B cell (primary cell): ENCODE measurements around the gene THSD4. TPM values are rescaled to one million over a fixed set of nuclear protein-coding genes. Genes with fewer than 3 reads are reported as not detected.

Experiments used
- ATAC-seq: fragments of 200-7000 bp; cut with Tn5 transposase; one replicate; pipeline ENCODE4 v1.10.0; 2021; ENCODE audit warnings: low read depth, mild to moderate bottlenecking, moderate number of reproducible peaks, moderate library complexity
- CTCF ChIA-PET: fragments of 350-600 bp; sonication (Branson Sonifier 250); formaldehyde crosslinking; loops from one replicate; lab custom pipeline; 2021; ENCODE audit warnings: antibody characterized with exemption, inconsistent platforms; lab: Charles Lee
- POLR2A ChIA-PET: fragments of 350-600 bp; sonication (Branson Sonifier 250); formaldehyde crosslinking; loops from one replicate; lab custom pipeline; 2021; ENCODE audit warnings: antibody characterized with exemption; lab: Charles Lee
- DNase-seq: peaks from one replicate; pipeline ENCODE4 v3.0.0; 2013
- H2AFZ ChIP-seq: 2 replicates; pipeline ENCODE4 v1.6.1; 2012; ENCODE audit warnings: mild to moderate bottlenecking, low read depth, low read length; ENCODE audit not compliant: insufficient read depth, poor library complexity, severe bottlenecking
- H3K27ac ChIP-seq, 2 donors: 1 replicate in 1 of 2; 2 replicates in 1 of 2; pipeline ENCODE4 v1.5.1; 2012 to 2013; ENCODE audit warnings: low read length in 2 of 2, mild to moderate bottlenecking in 2 of 2, moderate library complexity in 1 of 2
- H3K27me3 ChIP-seq, 4 experiments: fragments of 200-600 bp in 1 of 4; sonication (generic) in 1 of 4; replicated peaks in 1 of 4; 1 replicate in 2 of 4; 2 replicates in 2 of 4; pipeline versions ENCODE4 v1.6.1 to v1.7.0; 2013 to 2016; ENCODE audit warnings: low read length in 3 of 4, mild to moderate bottlenecking in 2 of 4, mixed read lengths in 1 of 4, moderate library complexity in 1 of 4; ENCODE audit not compliant: insufficient read depth in 4 of 4, control insufficient read depth in 3 of 4; ENCODE audit errors: control extremely low read depth in 1 of 4
- H3K36me3 ChIP-seq, 2 experiments: replicated peaks in 1 of 2; 1 replicate in 1 of 2; 2 replicates in 1 of 2; pipeline versions ENCODE4 v1.6.1 to v1.7.1; 2013; ENCODE audit warnings: low read length in 1 of 2; ENCODE audit not compliant: insufficient read depth in 2 of 2, control insufficient read depth in 1 of 2; ENCODE audit errors: control extremely low read depth in 1 of 2, extremely low read depth in 1 of 2
- H3K4me1 ChIP-seq, 2 donors: fragments of 200-600 bp in 1 of 2; sonication (generic) in 1 of 2; 1 replicate in 1 of 2; 2 replicates in 1 of 2; pipeline versions ENCODE4 v1.5.1 to v1.6.1; 2013 to 2017; ENCODE audit warnings: low read length in 2 of 2; ENCODE audit not compliant: control insufficient read depth in 2 of 2, insufficient read depth in 2 of 2
- H3K4me2 ChIP-seq: replicated peaks from 2 replicates; pipeline ENCODE3; 2012; ENCODE audit warnings: mild to moderate bottlenecking, low read depth, low read length; ENCODE audit not compliant: poor library complexity, severe bottlenecking
- H3K4me3 ChIP-seq, 5 experiments: fragments of 200-600 bp in 1 of 5; sonication (generic) in 1 of 5; 1 replicate in 3 of 5; 2 replicates in 2 of 5; pipeline versions ENCODE4 v1.5.1 to v1.7.0; 2011 to 2016; ENCODE audit warnings: low read length in 4 of 5, mild to moderate bottlenecking in 4 of 5, low read depth in 2 of 5, control low read depth in 1 of 5, moderate library complexity in 1 of 5; ENCODE audit not compliant: insufficient read depth in 1 of 5; ENCODE audit errors: control extremely low read depth in 1 of 5, extremely low read depth in 1 of 5
- H3K79me2 ChIP-seq: fragments of 200-600 bp; sonication (generic); one replicate; pipeline ENCODE4 v1.6.0; 2016; ENCODE audit warnings: low read length; ENCODE audit not compliant: control insufficient read depth, insufficient read depth
- H3K9ac ChIP-seq: fragments of 200-600 bp; sonication (generic); 2 replicates; pipeline ENCODE4 v1.6.1; 2017; ENCODE audit warnings: mild to moderate bottlenecking, low read length, moderate library complexity
- H3K9me3 ChIP-seq, 3 donors: one replicate each; pipeline versions ENCODE4 v1.6.1 to v1.7.1; 2013; ENCODE audit warnings: low read length in 2 of 3; ENCODE audit not compliant: control insufficient read depth in 2 of 3, insufficient read depth in 1 of 3; ENCODE audit errors: control extremely low read depth in 1 of 3
- H4K20me1 ChIP-seq: 2 replicates; pipeline ENCODE4 v1.6.0; 2012; ENCODE audit warnings: mild to moderate bottlenecking, low read length; ENCODE audit not compliant: insufficient read depth, control insufficient read depth, poor library complexity, severe bottlenecking
- H3K27ac Mint-ChIP-seq: one replicate; pipeline ENCODE4 v1.8.0; 2021; ENCODE audit warnings: mixed read lengths
- H3K27me3 Mint-ChIP-seq: one replicate; pipeline ENCODE4 v1.8.0; 2021; ENCODE audit warnings: mixed read lengths
- H3K4me1 Mint-ChIP-seq: one replicate; pipeline ENCODE4 v1.8.0; 2021; ENCODE audit warnings: mixed read lengths
- H3K4me3 Mint-ChIP-seq: one replicate; pipeline ENCODE4 v1.8.0; 2021; ENCODE audit warnings: mixed read lengths
- H3K9me3 Mint-ChIP-seq: one replicate; pipeline ENCODE4 v1.8.0; 2022; ENCODE audit warnings: mixed read lengths; ENCODE audit not compliant: insufficient read depth
- EZH2 ChIP-seq: IDR thresholded peaks from 2 replicates; pipeline ENCODE4 v1.6.1; 2012; ENCODE audit warnings: borderline replicate concordance, low read depth, mild to moderate bottlenecking, moderate library complexity, low read length; ENCODE audit not compliant: insufficient read depth, poor library complexity, severe bottlenecking
- WGBS: methylation state at CpG from one replicate; pipeline ENCODE4 v1.1.5; 2013; ENCODE audit warnings: missing lambda C conversion rate; ENCODE audit not compliant: insufficient coverage; 5-methylcytosine and 5-hydroxymethylcytosine counted together
- intact Hi-C: fragments of 100-400 bp; cut with micrococcal nuclease; formaldehyde crosslinking; loops from one replicate; pipeline ENCODE4 v1.10.0; 2022
- polyA plus RNA-seq: library from polyadenylated mRNA; depleted of rRNA; stranded (reverse); fragments of >200 nt; gene quantifications from 2 replicates; pipeline ENCODE4 v1.2.3, GENCODE V29; 2012
- total RNA-seq, 2 donors: library from RNA; stranded (reverse); fragments of 120-200 nt in 1 of 2; gene quantifications; 1 replicate in 1 of 2; 2 replicates in 1 of 2; pipeline versions ENCODE4 v1.2.3 to v1.2.4, GENCODE V29; 2013 to 2022
- TF ChIP-seq, protein P1 (sequence below): fragments of 200-600 bp; IDR thresholded peaks from one replicate; pipeline ENCODE4 v1.8.0; 2022; ENCODE audit warnings: antibody characterized with exemption, mild to moderate bottlenecking

Gene THSD4
- total and polyA plus RNA-seq, 2 donors (not counting 1 experiment from before 2014, with no cell fraction given) = not detected

DNA sequence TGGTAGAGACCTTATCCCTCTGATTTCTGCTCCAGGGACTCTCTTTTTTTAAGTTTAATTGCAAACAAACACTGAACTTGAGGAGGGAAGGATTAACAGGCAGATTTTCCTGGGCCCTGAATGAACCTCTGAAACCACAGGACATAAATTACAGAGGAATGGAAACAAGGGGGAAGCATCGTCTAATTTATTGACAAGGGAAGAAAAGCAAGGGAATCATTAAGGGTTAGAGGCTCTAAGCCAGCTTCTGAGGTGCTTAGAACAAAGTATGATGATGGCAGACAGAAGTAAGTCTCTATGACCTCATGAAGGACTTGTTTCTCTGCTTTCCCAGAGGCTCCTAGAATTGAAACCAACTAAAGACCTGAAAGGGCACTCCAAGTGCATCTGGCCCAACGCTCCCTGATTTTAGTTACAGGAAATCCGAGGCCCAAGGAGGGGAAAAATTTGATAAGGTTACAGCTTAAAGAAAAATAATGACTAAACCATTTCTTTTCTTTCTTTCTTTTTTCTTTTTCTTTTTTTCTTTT is 450.4 kb downstream of the THSD4 start:
- Histone ChIP-seq H3K27ac (no peak overlapping the region), H2AFZ (no peak overlapping the region), H3K36me3 (no peaks in the 10 kb centered on the region), H3K79me2 (no peaks in the 10 kb centered on the region), H4K20me1 (no peaks in the 10 kb centered on the region), H3K27me3 (peaks cover 0 to 2% (median 0%) of the 10 kb centered on the region in 4 experiments), H3K4me1 (no peaks in the 10 kb centered on the region), H3K4me3 (no peak overlapping the region), H3K9me3 (peaks cover 0 to 2% (median 0%) of the 10 kb centered on the region in 3 donors), H3K9ac (no peak overlapping the region), H3K4me2 (no peak overlapping the region)
- ChIA-PET CTCF (interaction anchor here (0.7 kb wide), 1 partner anchor 24 kb away, joined by 3 read pairs; no protein-coding TSS in a partner anchor), POLR2A (no interaction called here)
- H3K4me3 Mint-ChIP-seq = no peak overlapping the region
- H3K9me3 Mint-ChIP-seq = no peaks in the 10 kb centered on the region
- ATAC-seq (no peak), DNase-seq (no peak)
- no peak for TF ChIP-seq EZH2
- TF ChIP-seq, protein P1, sequence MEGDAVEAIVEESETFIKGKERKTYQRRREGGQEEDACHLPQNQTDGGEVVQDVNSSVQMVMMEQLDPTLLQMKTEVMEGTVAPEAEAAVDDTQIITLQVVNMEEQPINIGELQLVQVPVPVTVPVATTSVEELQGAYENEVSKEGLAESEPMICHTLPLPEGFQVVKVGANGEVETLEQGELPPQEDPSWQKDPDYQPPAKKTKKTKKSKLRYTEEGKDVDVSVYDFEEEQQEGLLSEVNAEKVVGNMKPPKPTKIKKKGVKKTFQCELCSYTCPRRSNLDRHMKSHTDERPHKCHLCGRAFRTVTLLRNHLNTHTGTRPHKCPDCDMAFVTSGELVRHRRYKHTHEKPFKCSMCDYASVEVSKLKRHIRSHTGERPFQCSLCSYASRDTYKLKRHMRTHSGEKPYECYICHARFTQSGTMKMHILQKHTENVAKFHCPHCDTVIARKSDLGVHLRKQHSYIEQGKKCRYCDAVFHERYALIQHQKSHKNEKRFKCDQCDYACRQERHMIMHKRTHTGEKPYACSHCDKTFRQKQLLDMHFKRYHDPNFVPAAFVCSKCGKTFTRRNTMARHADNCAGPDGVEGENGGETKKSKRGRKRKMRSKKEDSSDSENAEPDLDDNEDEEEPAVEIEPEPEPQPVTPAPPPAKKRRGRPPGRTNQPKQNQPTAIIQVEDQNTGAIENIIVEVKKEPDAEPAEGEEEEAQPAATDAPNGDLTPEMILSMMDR = no peak
- no peaks in the 10 kb centered on the region for H3K4me1 Mint-ChIP-seq
- no peak overlapping the region for H3K27ac Mint-ChIP-seq
- intact Hi-C loops = no loop called here
- 0% methylated on average over 1 of the region's 3 CpGs for WGBS
- H3K27me3 Mint-ChIP-seq = peaks cover 8% of the 10 kb centered on the region

DNA sequence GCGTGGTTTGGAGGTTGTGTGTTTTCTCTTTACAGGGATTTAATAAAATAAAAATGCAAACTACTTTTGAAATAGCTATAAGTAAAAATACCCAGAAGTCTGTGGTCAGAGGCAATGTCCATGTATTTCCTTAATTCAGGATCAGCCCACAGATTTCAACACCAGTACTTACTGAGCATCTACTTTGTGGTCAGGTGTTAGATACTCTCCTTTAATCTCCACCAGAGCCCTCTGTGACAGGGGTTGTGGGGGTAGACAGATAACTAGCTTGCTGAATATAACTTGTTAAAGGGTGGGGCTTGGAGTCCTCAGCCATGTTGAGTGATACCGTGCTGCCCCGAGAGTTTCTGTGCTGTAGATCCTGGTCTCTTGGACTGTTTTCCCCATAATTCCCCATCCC is 451.0 kb downstream of the THSD4 start:
- no peaks in the 10 kb centered on the region for H4K20me1 ChIP-seq
- POLR2A ChIA-PET = no interaction called here
- H3K4me1 ChIP-seq = no peaks in the 10 kb centered on the region
- H3K27ac ChIP-seq = no peak overlapping the region
- no peaks in the 10 kb centered on the region for H3K4me1 Mint-ChIP-seq
- no peak for DNase-seq
- no peak overlapping the region for H3K4me3 Mint-ChIP-seq
- peaks cover 6% of the 10 kb centered on the region for H3K27me3 Mint-ChIP-seq
- H3K9me3 ChIP-seq = peaks cover 0 to 2% (median 0%) of the 10 kb centered on the region in 3 donors
- no peak overlapping the region for H3K4me2 ChIP-seq
- no peak overlapping the region for H2AFZ ChIP-seq
- no peak overlapping the region for H3K4me3 ChIP-seq
- H3K79me2 ChIP-seq = no peaks in the 10 kb centered on the region
- CTCF ChIA-PET = interaction anchor here (0.7 kb wide), 1 partner anchor 25 kb away, joined by 3 read pairs; no protein-coding TSS in a partner anchor
- intact Hi-C loops = no loop called here
- peaks cover 0 to 2% (median 0%) of the 10 kb centered on the region in 4 experiments for H3K27me3 ChIP-seq
- TF ChIP-seq, protein P1 = no peak
- no peak for TF ChIP-seq EZH2
- H3K36me3 ChIP-seq = no peaks in the 10 kb centered on the region
- no peak for ATAC-seq
- no peaks in the 10 kb centered on the region for H3K9me3 Mint-ChIP-seq
- no peak overlapping the region for H3K27ac Mint-ChIP-seq
- no peak overlapping the region for H3K9ac ChIP-seq
- no CpG with 5 or more reads among the region's 3 CpGs for WGBS
